Measurements from ENCODE around the gene CACNA2D4.

The CACNA2D4 gene

GRCh38 chr12:1843641-1844005 lies 74.8 kb downstream of the CACNA2D4 start:
- no peak for DNase-seq (ENCODE audit: low read depth)

GRCh38 chr12:1842905-1843640 lies 75.4 kb downstream of the CACNA2D4 start:
- no peak for DNase-seq (ENCODE audit: low read depth)

- no peak for DNase-seq (ENCODE audit: low read depth)
Measured at GRCh38 chr12:1842183-1842904, 76.1 kb downstream of the CACNA2D4 start.

GRCh38 chr12:1841586-1842182 lies 76.8 kb downstream of the CACNA2D4 start:
- no peak for DNase-seq (ENCODE audit: low read depth)

- no peak for DNase-seq (ENCODE audit: low read depth)
Measured at GRCh38 chr12:1840981-1841425, 77.4 kb downstream of the CACNA2D4 start.

GRCh38 chr12:1839956-1840951 lies 78.2 kb downstream of the CACNA2D4 start:
- DNase-seq (ENCODE audit: low read depth), result no peak

GRCh38 chr12:1839464-1839863 lies 79.0 kb downstream of the CACNA2D4 start:
- no peak for DNase-seq (ENCODE audit: low read depth)

GRCh38 chr12:1838994-1839365 lies 79.5 kb downstream of the CACNA2D4 start:
- no peak for DNase-seq (ENCODE audit: low read depth)

GRCh38 chr12:1838205-1838993 lies 80.1 kb downstream of the CACNA2D4 start:
- no peak for DNase-seq (ENCODE audit: low read depth)

GRCh38 chr12:1837541-1838204 lies 80.8 kb downstream of the CACNA2D4 start:
- DNase-seq (ENCODE audit: low read depth), result peak; percentile 27

- no peak for DNase-seq (ENCODE audit: low read depth)
Measured at GRCh38 chr12:1836854-1837421, 81.5 kb downstream of the CACNA2D4 start.

GRCh38 chr12:1836241-1836803 lies 82.1 kb downstream of the CACNA2D4 start:
- DNase-seq (ENCODE audit: low read depth), result no peak

- DNase-seq (ENCODE audit: low read depth), result no peak
Measured at GRCh38 chr12:1835211-1836131, 83.0 kb downstream of the CACNA2D4 start.

GRCh38 chr12:1834186-1834925 lies 84.1 kb downstream of the CACNA2D4 start:
- no peak for DNase-seq (ENCODE audit: low read depth)

GRCh38 chr12:1833596-1834028 lies 84.8 kb downstream of the CACNA2D4 start:
- no peak for DNase-seq (ENCODE audit: low read depth)

GRCh38 chr12:1832801-1833595 lies 85.5 kb downstream of the CACNA2D4 start:
- no peak for DNase-seq (ENCODE audit: low read depth)
